Suprapubic skin (tissue), 4 donors: ENCODE measurements around the gene CA6. TPM values are rescaled to one million over a fixed set of nuclear protein-coding genes. Genes with fewer than 3 reads are reported as not detected.
"Not testable (repeated sequence)": the region's sequence is repeated elsewhere in the genome, so short reads cannot be mapped to it uniquely, and the experiment has no call there.

Experiments
- DNase-seq, 2 donors: peaks; one replicate each; pipeline ENCODE4 v3.0.0-alpha.2; 2019; ENCODE audit warnings: low spot score in 2 of 2
- H3K27ac ChIP-seq: fragments of 200-600 bp; sonication (generic); one replicate; pipeline ENCODE4 v1.5.1; 2019
- H3K27me3 ChIP-seq: fragments of 200-600 bp; sonication (generic); one replicate; pipeline ENCODE4 v1.5.1; 2019
- H3K36me3 ChIP-seq: fragments of 200-600 bp; sonication (generic); one replicate; pipeline ENCODE4 v1.5.1; 2019
- H3K4me1 ChIP-seq: fragments of 200-600 bp; sonication (generic); one replicate; pipeline ENCODE4 v1.5.1; 2019
- H3K4me3 ChIP-seq: fragments of 200-600 bp; sonication (generic); one replicate; pipeline ENCODE4 v1.5.1; 2019; ENCODE audit warnings: mild to moderate bottlenecking
- H3K9me3 ChIP-seq: fragments of 200-600 bp; sonication (generic); one replicate; pipeline ENCODE4 v1.5.1; 2019
- CTCF ChIP-seq, 2 donors: fragments of 200-600 bp in 1 of 2; fragments of 450-650 bp in 1 of 2; sonication (generic) in 1 of 2; IDR thresholded peaks; one replicate each; pipeline ENCODE4 v1.5.1; 2016 to 2019; ENCODE audit warnings: antibody characterized with exemption in 2 of 2, mild to moderate bottlenecking in 1 of 2, moderate library complexity in 1 of 2
- EP300 ChIP-seq: sonication (generic); formaldehyde crosslinking; IDR thresholded peaks from one replicate; pipeline ENCODE4 v1.6.1; 2017; ENCODE audit warnings: antibody characterized with exemption
- POLR2A ChIP-seq, 2 donors: fragments of 450-650 bp; IDR thresholded peaks; one replicate each; pipeline ENCODE4 v1.6.1; 2017; ENCODE audit warnings: antibody characterized with exemption in 2 of 2, mild to moderate bottlenecking in 2 of 2, moderate library complexity in 2 of 2
- POLR2AphosphoS5 ChIP-seq, 3 donors: sonication (generic); formaldehyde crosslinking; IDR thresholded peaks; one replicate each; pipeline ENCODE4 v1.6.1; 2017; ENCODE audit warnings: antibody characterized with exemption in 3 of 3
- whole genome bisulfite sequencing: methylation state at CpG from one replicate; pipeline ENCODE4 v1.1.5; 2018; 5-methylcytosine and 5-hydroxymethylcytosine counted together
- total RNA-seq, 4 donors: library from RNA; depleted of rRNA; stranded (reverse); fragments of >200 nt; gene quantifications; one replicate each; pipeline ENCODE4 v1.1.0, GENCODE V29; 2016

Gene CA6
- total RNA-seq, 4 donors from 2014 or later = 9.5 to 57.9 (median 38.7) TPM

- Histone ChIP-seq H3K36me3 (no peaks in the 10 kb centered on the region), H3K4me1 (peaks cover 10% of the 10 kb centered on the region), H3K27me3 (no peaks in the 10 kb centered on the region), H3K27ac (no peak overlapping the region), H3K4me3 (no peak overlapping the region), H3K9me3 (no peaks in the 10 kb centered on the region)
- WGBS = 73% methylated on average over 6 of the region's 6 CpGs
- no peak for DNase-seq
- TF ChIP-seq POLR2A (IDR thresholded peaks at IDR 0.05) (no peak), CTCF (IDR thresholded peaks at IDR 0.05) (no peak), POLR2AphosphoS5 (IDR thresholded peaks at IDR 0.05) (no peak), EP300 (no peak)
Measured at GRCh38 chr1:8910914-8911313, 34.8 kb upstream of the CA6 start.

- 60% methylated on average over 9 of the region's 17 CpGs for WGBS
- Histone ChIP-seq H3K4me1 (peaks cover 8% of the 10 kb centered on the region), H3K36me3 (no peaks in the 10 kb centered on the region), H3K9me3 (no peaks in the 10 kb centered on the region), H3K27me3 (no peaks in the 10 kb centered on the region), H3K27ac (no peak overlapping the region), H3K4me3 (no peak overlapping the region)
- no peak for DNase-seq
- TF ChIP-seq POLR2AphosphoS5 (IDR thresholded peaks at IDR 0.05) (no peak), POLR2A (IDR thresholded peaks at IDR 0.05) (no peak), EP300 (no peak), CTCF (IDR thresholded peaks at IDR 0.05) (no peak)
Measured at GRCh38 chr1:8911416-8912309, 34.0 kb upstream of the CA6 start.

- peaks cover 8% of the 10 kb centered on the region for H3K4me1 ChIP-seq
- 85% methylated on average over 9 of the region's 9 CpGs for WGBS
- no peaks in the 10 kb centered on the region for H3K36me3 ChIP-seq
- no peak for TF ChIP-seq EP300
- no peak for TF ChIP-seq CTCF (IDR thresholded peaks at IDR 0.05)
- no peak for TF ChIP-seq POLR2AphosphoS5 (IDR thresholded peaks at IDR 0.05)
- TF ChIP-seq POLR2A (IDR thresholded peaks at IDR 0.05) = no peak
- H3K4me3 ChIP-seq = no peak overlapping the region
- DNase-seq = no peak
- H3K27me3 ChIP-seq = no peaks in the 10 kb centered on the region
- no peak overlapping the region for H3K27ac ChIP-seq
- no peaks in the 10 kb centered on the region for H3K9me3 ChIP-seq
Measured at GRCh38 chr1:8913457-8913856, 32.2 kb upstream of the CA6 start.

GRCh38 chr1:8914466-8914865, 31.2 kb upstream of the CA6 start:
- 94% methylated on average over 7 of the region's 7 CpGs for whole genome bisulfite sequencing
- H3K27ac ChIP-seq = no peak overlapping the region
- no peaks in the 10 kb centered on the region for H3K9me3 ChIP-seq
- no peaks in the 10 kb centered on the region for H3K36me3 ChIP-seq
- peaks cover 8% of the 10 kb centered on the region for H3K4me1 ChIP-seq
- TF ChIP-seq POLR2AphosphoS5 (IDR thresholded peaks at IDR 0.05) (no peak), CTCF (IDR thresholded peaks at IDR 0.05) (no peak), EP300 (no peak), POLR2A (IDR thresholded peaks at IDR 0.05) (no peak)
- DNase-seq = no peak
- H3K4me3 ChIP-seq = no peak overlapping the region
- H3K27me3 ChIP-seq = no peaks in the 10 kb centered on the region

- 43% methylated on average over 3 of the region's 3 CpGs for WGBS
- no peaks in the 10 kb centered on the region for H3K36me3 ChIP-seq
Measured at GRCh38 chr1:8915446-8915845, 30.2 kb upstream of the CA6 start.

GRCh38 chr1:8917536-8917935, 28.1 kb upstream of the CA6 start:
- 85% methylated on average over 10 of the region's 10 CpGs for WGBS
- not testable (repeated sequence) for H3K4me3 ChIP-seq, H3K9me3 ChIP-seq, DNase-seq, H3K27me3 ChIP-seq, H3K27ac ChIP-seq, H3K4me1 ChIP-seq, H3K36me3 ChIP-seq

More at GRCh38 chr1:8915446-8915845, 30.2 kb upstream of the CA6 start:
- Histone ChIP-seq H3K27ac (no peak overlapping the region), H3K4me1 (peaks cover 8% of the 10 kb centered on the region), H3K9me3 (no peaks in the 10 kb centered on the region), H3K4me3 (no peak overlapping the region), H3K27me3 (no peaks in the 10 kb centered on the region)
- no peak for DNase-seq
- TF ChIP-seq POLR2AphosphoS5 (IDR thresholded peaks at IDR 0.05) (no peak), EP300 (no peak), POLR2A (IDR thresholded peaks at IDR 0.05) (no peak), CTCF (IDR thresholded peaks at IDR 0.05) (no peak)
